Mesendoderm (in vitro differentiated cells): ENCODE measurements around the gene ACOT7.

Experiments
- DNase-seq: peaks from one replicate; pipeline ENCODE4 v3.0.0; 2013
- H2AK5ac ChIP-seq: 2 replicates; pipeline ENCODE4 v1.6.1; 2013; ENCODE audit warnings: low read length, inconsistent platforms
- H2BK120ac ChIP-seq: 2 replicates; pipeline ENCODE4 v1.6.1; 2013; ENCODE audit warnings: low read depth, mild to moderate bottlenecking, low read length, moderate library complexity, mixed read lengths
- H2BK15ac ChIP-seq: replicated peaks from 2 replicates; pipeline ENCODE4 v1.6.1; 2013; ENCODE audit warnings: low read depth, mild to moderate bottlenecking, moderate library complexity
- H2BK5ac ChIP-seq: 2 replicates; pipeline ENCODE4 v1.6.1; 2013; ENCODE audit warnings: low read length, inconsistent platforms
- H3K18ac ChIP-seq: 2 replicates; pipeline ENCODE4 v1.6.1; 2013; ENCODE audit warnings: mild to moderate bottlenecking, low read length, mixed read lengths
- H3K23ac ChIP-seq: one replicate; pipeline ENCODE4 v1.6.1; 2013; ENCODE audit warnings: low read length
- H3K27ac ChIP-seq: 2 replicates; pipeline ENCODE4 v1.5.1; 2013; ENCODE audit warnings: low read depth, mild to moderate bottlenecking, inconsistent platforms, low read length, moderate library complexity
- H3K27me3 ChIP-seq: 2 replicates; pipeline ENCODE4 v1.6.1; 2013; ENCODE audit warnings: low read length, control low read depth, mild to moderate bottlenecking, inconsistent platforms; ENCODE audit not compliant: insufficient read depth, poor library complexity
- H3K36me3 ChIP-seq: 2 replicates; pipeline ENCODE4 v1.6.1; 2013; ENCODE audit warnings: low read length, inconsistent platforms; ENCODE audit not compliant: control insufficient read depth, insufficient read depth
- H3K4ac ChIP-seq: one replicate; pipeline ENCODE4 v1.6.1; 2013; ENCODE audit warnings: low read depth, mild to moderate bottlenecking, low read length, moderate library complexity
- H3K4me1 ChIP-seq: 2 replicates; pipeline ENCODE4 v1.6.1; 2013; ENCODE audit warnings: low read depth, low read length, inconsistent platforms; ENCODE audit not compliant: control insufficient read depth
- H3K4me2 ChIP-seq: 2 replicates; pipeline ENCODE4 v1.6.1; 2013; ENCODE audit warnings: low read length
- H3K4me3 ChIP-seq: 2 replicates; pipeline ENCODE4 v1.5.1; 2013; ENCODE audit warnings: mild to moderate bottlenecking, low read length
- H3K56ac ChIP-seq: one replicate; pipeline ENCODE4 v1.6.1; 2013; ENCODE audit warnings: low read length
- H3K79me1 ChIP-seq: 2 replicates; pipeline ENCODE4 v1.6.1; 2013; ENCODE audit warnings: low read length, inconsistent platforms
- H3K79me2 ChIP-seq: 2 replicates; pipeline ENCODE4 v1.6.1; 2013; ENCODE audit warnings: mild to moderate bottlenecking, low read length; ENCODE audit not compliant: control insufficient read depth, insufficient read depth
- H3K9ac ChIP-seq: 2 replicates; pipeline ENCODE4 v1.6.1; 2013; ENCODE audit warnings: low read length, inconsistent platforms
- H4K5ac ChIP-seq: one replicate; pipeline ENCODE4 v1.6.1; 2013; ENCODE audit warnings: low read length
- H4K8ac ChIP-seq: one replicate; pipeline ENCODE4 v1.6.1; 2013; ENCODE audit warnings: low read depth, mild to moderate bottlenecking, control low read depth, low read length, moderate library complexity
- WGBS: extraction: QIAGEN DNeasy Blood & Tissue Kit; methylation state at CpG from one replicate; pipeline ENCODE4 v1.1.7; 2013; ENCODE audit warnings: low lambda C conversion rate, missing lambda C conversion rate; ENCODE audit not compliant: insufficient coverage; ENCODE audit errors: extremely low coverage; 5-methylcytosine and 5-hydroxymethylcytosine counted together

Gene ACOT7

GRCh38 chr1:6257541-6258069, 136.0 kb downstream of the ACOT7 start:
- no peaks in the 10 kb centered on the region for H3K4me1 ChIP-seq
- no peak overlapping the region for H3K56ac ChIP-seq
- H3K9ac ChIP-seq = no peak overlapping the region
- H3K4me2 ChIP-seq = no peak overlapping the region
- no peak for DNase-seq
- H2BK5ac ChIP-seq = no peak overlapping the region
- WGBS = no CpG with 5 or more reads among the region's 8 CpGs
- no peak overlapping the region for H3K23ac ChIP-seq
- no peak overlapping the region for H2BK120ac ChIP-seq
- no peak overlapping the region for H2AK5ac ChIP-seq
- no peaks in the 10 kb centered on the region for H3K79me2 ChIP-seq
- no peak overlapping the region for H3K27ac ChIP-seq
- no peak overlapping the region for H4K5ac ChIP-seq
- no peaks in the 10 kb centered on the region for H3K27me3 ChIP-seq
- H2BK15ac ChIP-seq = no peak overlapping the region
- H3K4ac ChIP-seq = no peak overlapping the region
- no peak overlapping the region for H4K8ac ChIP-seq
- H3K4me3 ChIP-seq = no peak overlapping the region
- no peaks in the 10 kb centered on the region for H3K36me3 ChIP-seq
- H3K79me1 ChIP-seq = no peaks in the 10 kb centered on the region
- no peak overlapping the region for H3K18ac ChIP-seq

GRCh38 chr1:6256645-6257044, 136.9 kb downstream of the ACOT7 start:
- Histone ChIP-seq H3K27me3 (no peaks in the 10 kb centered on the region), H3K27ac (no peak overlapping the region), H3K4me2 (no peak overlapping the region), H3K4me3 (no peak overlapping the region), H2AK5ac (no peak overlapping the region), H2BK5ac (no peak overlapping the region), H4K8ac (no peak overlapping the region), H4K5ac (no peak overlapping the region), H3K79me1 (no peaks in the 10 kb centered on the region), H3K4me1 (no peaks in the 10 kb centered on the region), H3K56ac (no peak overlapping the region), H3K9ac (no peak overlapping the region), H3K79me2 (no peaks in the 10 kb centered on the region), H3K4ac (no peak overlapping the region), H3K23ac (no peak overlapping the region), H3K36me3 (no peaks in the 10 kb centered on the region), H2BK120ac (no peak overlapping the region), H3K18ac (no peak overlapping the region), H2BK15ac (no peak overlapping the region)
- WGBS = no CpG with 5 or more reads among the region's 13 CpGs
- DNase-seq = no peak

GRCh38 chr1:6254691-6255090, 138.9 kb downstream of the ACOT7 start:
- Histone ChIP-seq H3K23ac (no peak overlapping the region), H3K79me1 (no peaks in the 10 kb centered on the region), H4K5ac (no peak overlapping the region), H3K56ac (no peak overlapping the region), H2AK5ac (no peak overlapping the region), H3K18ac (no peak overlapping the region), H2BK15ac (no peak overlapping the region), H3K4me1 (no peaks in the 10 kb centered on the region), H3K27ac (no peak overlapping the region), H3K4me3 (no peak overlapping the region), H2BK5ac (no peak overlapping the region), H2BK120ac (no peak overlapping the region), H3K79me2 (no peaks in the 10 kb centered on the region), H3K9ac (no peak overlapping the region), H3K27me3 (peaks cover 12% of the 10 kb centered on the region), H3K36me3 (no peaks in the 10 kb centered on the region), H3K4ac (no peak overlapping the region), H3K4me2 (no peak overlapping the region), H4K8ac (no peak overlapping the region)
- DNase-seq = no peak
- WGBS = no CpG with 5 or more reads among the region's 16 CpGs

- H3K18ac ChIP-seq = no peak overlapping the region
- H3K4ac ChIP-seq = no peak overlapping the region
- H3K4me3 ChIP-seq = no peak overlapping the region
- H2BK120ac ChIP-seq = no peak overlapping the region
- WGBS = no CpG with 5 or more reads among the region's 9 CpGs
- no peak overlapping the region for H3K56ac ChIP-seq
- H2AK5ac ChIP-seq = no peak overlapping the region
- no peak overlapping the region for H3K27ac ChIP-seq
- no peaks in the 10 kb centered on the region for H3K4me1 ChIP-seq
- no peak overlapping the region for H2BK15ac ChIP-seq
- H3K79me2 ChIP-seq = no peaks in the 10 kb centered on the region
- H3K4me2 ChIP-seq = no peak overlapping the region
- no peaks in the 10 kb centered on the region for H3K79me1 ChIP-seq
- no peak overlapping the region for H3K9ac ChIP-seq
- no peak overlapping the region for H4K5ac ChIP-seq
- H4K8ac ChIP-seq = no peak overlapping the region
- H3K27me3 ChIP-seq = peaks cover 20% of the 10 kb centered on the region
- H2BK5ac ChIP-seq = no peak overlapping the region
- DNase-seq = no peak
- no peaks in the 10 kb centered on the region for H3K36me3 ChIP-seq
- no peak overlapping the region for H3K23ac ChIP-seq
These were observed 140.2 kb downstream of the ACOT7 start for GRCh38 chr1:6253380-6253779.

GRCh38 chr1:6252374-6252710, 141.2 kb downstream of the ACOT7 start:
- Histone ChIP-seq H3K27me3 (peaks cover 20% of the 10 kb centered on the region), H3K27ac (no peak overlapping the region), H3K79me2 (no peaks in the 10 kb centered on the region), H2BK15ac (no peak overlapping the region), H3K36me3 (no peaks in the 10 kb centered on the region), H2BK120ac (no peak overlapping the region), H2AK5ac (no peak overlapping the region), H4K8ac (no peak overlapping the region), H3K4me3 (no peak overlapping the region), H3K23ac (no peak overlapping the region), H2BK5ac (no peak overlapping the region), H3K4me1 (no peaks in the 10 kb centered on the region), H3K18ac (no peak overlapping the region), H3K4ac (no peak overlapping the region), H3K79me1 (no peaks in the 10 kb centered on the region), H3K9ac (no peak overlapping the region), H3K56ac (no peak overlapping the region), H4K5ac (no peak overlapping the region), H3K4me2 (no peak overlapping the region)
- no peak for DNase-seq
- no CpG with 5 or more reads among the region's 4 CpGs for WGBS

- H3K4ac ChIP-seq = no peak overlapping the region
- no peak overlapping the region for H3K4me2 ChIP-seq
- no peak overlapping the region for H2BK15ac ChIP-seq
- H4K5ac ChIP-seq = no peak overlapping the region
- no peak overlapping the region for H3K4me3 ChIP-seq
- H3K27me3 ChIP-seq = peaks cover 23% of the 10 kb centered on the region
- no peaks in the 10 kb centered on the region for H3K79me1 ChIP-seq
- H3K79me2 ChIP-seq = no peaks in the 10 kb centered on the region
- H3K4me1 ChIP-seq = no peaks in the 10 kb centered on the region
- no CpG with 5 or more reads among the region's 15 CpGs for WGBS
- no peaks in the 10 kb centered on the region for H3K36me3 ChIP-seq
- no peak overlapping the region for H3K23ac ChIP-seq
- H3K9ac ChIP-seq = no peak overlapping the region
- no peak overlapping the region for H2BK120ac ChIP-seq
- no peak overlapping the region for H3K18ac ChIP-seq
- H3K27ac ChIP-seq = no peak overlapping the region
- H2BK5ac ChIP-seq = no peak overlapping the region
- no peak overlapping the region for H4K8ac ChIP-seq
- H2AK5ac ChIP-seq = no peak overlapping the region
- no peak for DNase-seq
- H3K56ac ChIP-seq = no peak overlapping the region
These were observed 141.7 kb downstream of the ACOT7 start for GRCh38 chr1:6251681-6252373.
